Measurements from ENCODE around the gene ASIC4. TPM values are rescaled to one million over a fixed set of nuclear protein-coding genes. Genes with fewer than 3 reads are reported as not detected.

The ASIC4 gene
- total RNA-seq, 1 donor from 2014 or later, result 1.6 TPM

DNA sequence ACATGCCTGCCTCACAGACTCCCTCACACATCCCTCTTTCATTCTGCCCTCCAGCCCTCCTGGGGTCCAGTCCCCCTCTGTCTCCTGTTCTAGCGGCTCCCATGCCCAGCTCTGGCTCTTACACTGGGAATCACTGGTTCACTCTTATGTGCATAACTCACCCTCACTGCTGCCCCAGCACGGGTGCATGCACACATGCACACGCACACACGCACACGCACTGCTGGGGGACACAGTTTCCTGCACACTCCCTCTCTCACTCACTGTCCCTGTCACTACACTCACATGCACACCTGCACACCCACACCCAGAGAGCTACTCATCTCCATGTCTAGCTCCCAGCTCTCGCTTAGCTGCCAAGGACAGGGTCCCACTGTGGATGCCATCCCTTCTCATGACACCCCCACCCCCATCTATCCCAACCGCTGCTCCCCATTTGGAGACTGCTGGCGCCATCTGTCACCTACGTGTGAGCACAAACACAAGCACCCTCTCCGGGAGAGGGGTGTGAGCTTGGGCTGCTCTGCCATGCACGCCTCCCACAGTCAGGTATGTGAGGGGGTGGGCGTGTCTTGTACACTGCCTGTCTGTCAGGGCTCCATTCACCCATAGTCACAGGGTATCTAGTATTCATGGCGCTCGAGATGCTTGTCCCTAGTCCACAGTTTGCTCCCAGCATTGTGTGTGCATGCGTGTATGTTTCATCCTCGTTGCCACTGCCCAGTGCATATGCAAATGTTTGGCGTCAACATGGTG, 1.8 kb downstream of the ASIC4 start:
- Mint-ChIP-seq H3K36me3 (ENCODE audit: low read depth, unreplicated experiment) (peaks cover 4% of the 10 kb centered on the region), H3K27me3 (ENCODE audit: unreplicated experiment) (peaks cover 24% of the 10 kb centered on the region), H3K4me3 (ENCODE audit: unreplicated experiment) (peak overlapping the region; percentile 29), H3K27ac (ENCODE audit: unreplicated experiment) (peak overlapping the region; percentile 11), H3K4me1 (ENCODE audit: unreplicated experiment) (peaks cover 54% of the 10 kb centered on the region), H3K9me3 (ENCODE audit: unreplicated experiment) (no peaks in the 10 kb centered on the region)
- TF ChIP-seq, protein P1, sequence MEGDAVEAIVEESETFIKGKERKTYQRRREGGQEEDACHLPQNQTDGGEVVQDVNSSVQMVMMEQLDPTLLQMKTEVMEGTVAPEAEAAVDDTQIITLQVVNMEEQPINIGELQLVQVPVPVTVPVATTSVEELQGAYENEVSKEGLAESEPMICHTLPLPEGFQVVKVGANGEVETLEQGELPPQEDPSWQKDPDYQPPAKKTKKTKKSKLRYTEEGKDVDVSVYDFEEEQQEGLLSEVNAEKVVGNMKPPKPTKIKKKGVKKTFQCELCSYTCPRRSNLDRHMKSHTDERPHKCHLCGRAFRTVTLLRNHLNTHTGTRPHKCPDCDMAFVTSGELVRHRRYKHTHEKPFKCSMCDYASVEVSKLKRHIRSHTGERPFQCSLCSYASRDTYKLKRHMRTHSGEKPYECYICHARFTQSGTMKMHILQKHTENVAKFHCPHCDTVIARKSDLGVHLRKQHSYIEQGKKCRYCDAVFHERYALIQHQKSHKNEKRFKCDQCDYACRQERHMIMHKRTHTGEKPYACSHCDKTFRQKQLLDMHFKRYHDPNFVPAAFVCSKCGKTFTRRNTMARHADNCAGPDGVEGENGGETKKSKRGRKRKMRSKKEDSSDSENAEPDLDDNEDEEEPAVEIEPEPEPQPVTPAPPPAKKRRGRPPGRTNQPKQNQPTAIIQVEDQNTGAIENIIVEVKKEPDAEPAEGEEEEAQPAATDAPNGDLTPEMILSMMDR (IDR thresholded peaks at IDR 0.05; ENCODE audit: unreplicated experiment), result no peak
- DNase-seq (ENCODE audit: low spot score), result no peak

DNA sequence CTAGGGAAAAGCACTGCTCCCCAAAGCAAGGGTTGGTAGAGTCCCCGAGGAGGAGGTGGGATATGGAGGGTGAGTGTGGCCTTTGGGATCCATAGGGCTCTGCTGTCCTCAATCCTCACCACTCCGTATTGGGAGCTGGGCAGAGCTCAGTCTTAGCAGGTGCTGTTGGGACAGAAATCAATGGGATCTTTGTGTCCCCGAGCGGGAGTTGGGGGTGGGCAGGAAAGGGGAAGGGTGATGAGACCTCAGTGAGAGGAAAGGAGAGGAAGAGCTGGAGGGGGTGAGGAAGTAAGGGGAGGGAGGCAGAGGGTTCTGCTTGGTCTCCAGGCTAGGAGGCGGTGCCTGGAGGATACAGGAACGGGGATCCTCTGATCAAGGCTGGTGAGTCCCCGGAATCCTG, 2.6 kb downstream of the ASIC4 start:
- no peak for DNase-seq (ENCODE audit: low spot score)
- Mint-ChIP-seq H3K27me3 (ENCODE audit: unreplicated experiment) (peaks cover 25% of the 10 kb centered on the region), H3K4me1 (ENCODE audit: unreplicated experiment) (peaks cover 55% of the 10 kb centered on the region)

DNA sequence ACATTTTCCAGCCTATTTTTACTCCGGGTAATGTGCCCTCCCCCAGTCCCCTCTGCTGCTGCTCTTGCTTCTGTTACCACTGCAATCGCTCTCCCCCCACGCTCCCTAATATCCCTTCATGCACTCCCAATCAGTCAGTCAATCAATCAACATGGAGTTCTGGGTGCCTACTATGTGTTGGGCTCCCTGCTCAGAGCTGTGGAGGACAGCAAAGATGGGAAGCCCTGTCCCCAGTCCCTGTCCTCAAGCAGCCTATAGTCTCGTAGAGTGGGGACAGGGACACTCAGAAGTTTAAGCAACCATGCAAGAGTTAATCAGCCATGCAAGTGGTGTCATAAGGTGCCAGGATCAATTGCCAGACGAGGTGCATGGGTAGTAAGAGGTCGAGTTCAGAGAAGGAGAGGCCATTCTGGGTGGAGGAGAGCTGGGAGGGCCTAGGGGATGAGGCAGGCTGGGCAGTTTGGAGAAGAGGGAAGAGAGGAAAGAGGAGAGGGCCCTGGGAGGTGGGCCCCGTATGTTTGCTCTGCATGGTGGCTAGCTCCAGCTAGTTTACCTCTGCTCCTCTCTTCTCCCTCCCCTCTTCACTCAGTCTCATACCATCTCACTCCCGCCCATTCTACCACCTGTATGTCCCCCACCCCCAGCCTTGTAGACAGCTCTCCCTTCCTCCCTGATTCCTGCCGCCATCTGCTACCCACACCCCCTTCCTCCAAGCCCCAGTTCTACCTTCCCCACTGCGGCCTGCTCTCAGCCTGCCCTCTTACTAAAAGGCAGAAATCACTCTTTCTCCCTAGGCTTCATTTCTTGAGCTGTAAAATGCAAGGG, 3.9 kb downstream of the ASIC4 start:
- TF ChIP-seq, protein P1 (IDR thresholded peaks at IDR 0.05; ENCODE audit: unreplicated experiment), result no peak
- H3K4me1 Mint-ChIP-seq (ENCODE audit: unreplicated experiment), result peaks cover 51% of the 10 kb centered on the region
- no peak overlapping the region for H3K27ac Mint-ChIP-seq (ENCODE audit: unreplicated experiment)
- H3K27me3 Mint-ChIP-seq (ENCODE audit: unreplicated experiment), result peaks cover 24% of the 10 kb centered on the region
- DNase-seq (ENCODE audit: low spot score), result no peak
- no peaks in the 10 kb centered on the region for H3K9me3 Mint-ChIP-seq (ENCODE audit: unreplicated experiment)
- no peaks in the 10 kb centered on the region for H3K36me3 Mint-ChIP-seq (ENCODE audit: low read depth, unreplicated experiment)
- no peak overlapping the region for H3K4me3 Mint-ChIP-seq (ENCODE audit: unreplicated experiment)

More for the DNA sequence above, 2.6 kb downstream of the ASIC4 start:
- H3K27ac Mint-ChIP-seq (ENCODE audit: unreplicated experiment), result no peak overlapping the region
- no peaks in the 10 kb centered on the region for H3K9me3 Mint-ChIP-seq (ENCODE audit: unreplicated experiment)
- TF ChIP-seq, protein P1 (IDR thresholded peaks at IDR 0.05; ENCODE audit: unreplicated experiment), result no peak
- H3K4me3 Mint-ChIP-seq (ENCODE audit: unreplicated experiment), result no peak overlapping the region
- peaks cover 4% of the 10 kb centered on the region for H3K36me3 Mint-ChIP-seq (ENCODE audit: low read depth, unreplicated experiment)

DNA sequence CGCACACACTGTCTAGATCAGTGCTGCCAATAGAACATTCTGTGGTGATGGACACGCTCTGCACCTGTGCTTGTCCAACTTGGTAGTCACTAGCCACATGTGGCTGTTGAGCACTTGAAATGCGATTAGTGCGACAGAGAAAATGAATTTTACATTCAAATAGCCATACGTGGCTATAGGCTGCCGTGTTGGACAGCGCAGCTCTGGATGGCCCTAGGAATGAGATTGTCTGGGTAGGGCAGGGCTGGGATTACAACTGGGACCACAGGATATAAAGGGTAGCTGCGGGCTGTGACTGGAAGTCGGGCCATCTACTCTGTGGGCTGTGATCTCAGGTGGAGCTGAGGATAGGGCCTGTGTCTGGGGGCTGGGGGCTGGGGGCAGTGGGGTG, 5.2 kb downstream of the ASIC4 start:
- TF ChIP-seq, protein P1 (IDR thresholded peaks at IDR 0.05; ENCODE audit: unreplicated experiment), result no peak
- Mint-ChIP-seq H3K27me3 (ENCODE audit: unreplicated experiment) (peaks cover 30% of the 10 kb centered on the region), H3K27ac (ENCODE audit: unreplicated experiment) (no peak overlapping the region), H3K9me3 (ENCODE audit: unreplicated experiment) (no peaks in the 10 kb centered on the region), H3K4me3 (ENCODE audit: unreplicated experiment) (no peak overlapping the region), H3K4me1 (ENCODE audit: unreplicated experiment) (peaks cover 47% of the 10 kb centered on the region), H3K36me3 (ENCODE audit: low read depth, unreplicated experiment) (no peaks in the 10 kb centered on the region)
- DNase-seq (ENCODE audit: low spot score), result no peak

DNA sequence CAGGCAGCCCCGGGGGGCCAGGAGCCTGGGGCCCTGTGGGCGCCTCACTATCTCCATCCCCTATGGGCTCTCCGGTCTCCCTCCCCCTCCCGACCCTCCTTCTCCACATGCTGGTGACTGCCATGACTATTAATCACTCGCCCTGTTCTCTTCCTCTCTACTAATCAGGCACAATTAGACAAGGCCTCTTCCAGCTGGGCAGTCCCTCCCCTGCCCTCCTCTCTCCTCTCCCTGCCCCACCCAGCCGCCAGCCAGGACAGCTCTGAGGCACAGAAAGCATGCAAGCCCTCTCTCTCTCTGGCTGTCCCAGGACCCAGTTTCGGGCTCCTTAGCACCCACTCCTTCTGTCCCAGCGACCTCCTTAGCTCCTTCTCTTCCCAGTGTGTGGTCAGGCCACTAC, 5.8 kb downstream of the ASIC4 start:
- Mint-ChIP-seq H3K4me1 (ENCODE audit: unreplicated experiment) (peaks cover 46% of the 10 kb centered on the region), H3K27me3 (ENCODE audit: unreplicated experiment) (peaks cover 32% of the 10 kb centered on the region), H3K36me3 (ENCODE audit: low read depth, unreplicated experiment) (no peaks in the 10 kb centered on the region), H3K4me3 (ENCODE audit: unreplicated experiment) (no peak overlapping the region), H3K27ac (ENCODE audit: unreplicated experiment) (no peak overlapping the region), H3K9me3 (ENCODE audit: unreplicated experiment) (no peaks in the 10 kb centered on the region)
- no peak for DNase-seq (ENCODE audit: low spot score)
- TF ChIP-seq, protein P1 (IDR thresholded peaks at IDR 0.05; ENCODE audit: unreplicated experiment), result no peak
